ENCODE data around the gene SCYGR7.
"Not testable (repeated sequence)": the region's sequence is repeated elsewhere in the genome, so short reads cannot be mapped to it uniquely, and the experiment has no call there.

- not testable (repeated sequence) for TF ChIP-seq CTCF, POLR2A (IDR thresholded peaks at IDR 0.05)
Measured at GRCh38 chr2:227756261-227756660, 28.1 kb downstream of the SCYGR7 start.
